Effector CD4-positive, alpha-beta T cell (primary cell): Measurements from ENCODE around the gene HPSE2.

Experiments used
- DNase-seq: peaks from one replicate; pipeline ENCODE4 v3.0.0-alpha.2; 2020

HPSE2 gene

DNA sequence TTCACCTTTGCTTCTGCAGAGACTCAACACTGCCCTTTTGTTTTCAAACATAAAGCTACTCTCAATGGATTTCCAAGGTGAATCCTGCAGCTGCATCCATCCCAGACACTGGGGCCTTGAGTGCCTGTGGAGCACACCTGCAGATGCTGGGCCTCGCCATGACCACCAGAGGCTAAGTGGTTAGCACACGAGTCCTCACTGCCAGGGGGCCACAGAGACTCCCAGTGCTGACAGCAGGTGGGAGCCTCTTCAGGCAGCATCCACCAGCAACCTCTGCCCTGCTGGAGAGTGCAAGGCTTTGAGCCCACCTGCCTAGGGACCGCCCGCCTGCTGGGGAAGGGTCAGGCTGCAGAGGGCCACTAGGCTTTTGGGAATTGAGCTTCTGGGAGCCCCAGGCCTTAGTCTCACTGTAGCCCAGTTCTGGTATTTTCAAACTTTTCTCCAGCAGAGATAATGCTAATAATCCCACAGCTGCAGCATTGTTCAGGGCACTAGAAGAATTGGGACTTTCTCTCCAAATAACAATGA lies 779.5 kb downstream of the HPSE2 start:
- no peak for DNase-seq

GRCh38 chr10:98453729-98454128 lies 781.9 kb downstream of the HPSE2 start:
- DNase-seq, result no peak

GRCh38 chr10:98450618-98451017 lies 785.0 kb downstream of the HPSE2 start:
- DNase-seq, result no peak

- no peak for DNase-seq
These were observed 786.4 kb downstream of the HPSE2 start for GRCh38 chr10:98449287-98449686.

- peak; percentile 62 for DNase-seq
These were observed 788.9 kb downstream of the HPSE2 start, which contains the start of gene HPS1 for GRCh38 chr10:98446661-98447221. Gene HPS1 (minus strand): TSS chr10:98446935. CDS start chr10:98443240, 3,695 bp downstream.

DNA sequence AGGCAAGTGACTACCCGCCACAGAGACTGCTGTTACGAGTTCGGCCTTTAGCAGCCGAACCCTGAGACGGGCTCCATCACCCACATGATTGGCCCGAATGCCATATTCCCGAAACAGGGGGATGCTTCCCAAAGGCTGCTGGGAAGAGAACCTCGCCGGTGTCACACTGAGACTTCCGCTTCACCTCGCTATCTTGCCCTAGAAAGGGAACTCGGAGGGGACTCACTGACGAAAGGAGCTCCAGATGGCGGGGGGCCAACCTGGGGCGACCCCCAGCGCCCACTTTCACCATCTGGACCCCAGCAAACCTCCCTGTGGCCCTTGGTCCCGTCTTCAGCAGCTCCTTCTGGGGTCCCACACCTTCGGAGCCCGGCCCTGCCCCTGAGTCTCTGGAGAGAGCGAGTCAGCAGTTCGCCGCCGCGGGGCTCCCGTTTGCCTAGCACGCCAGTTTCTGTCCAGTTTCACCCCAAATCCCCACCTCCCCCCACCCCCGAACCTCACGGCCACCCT lies 789.4 kb downstream of the HPSE2 start:
- peak; percentile 19 for DNase-seq

- DNase-seq, result no peak
These were observed 790.3 kb downstream of the HPSE2 start for GRCh38 chr10:98445200-98445812.

GRCh38 chr10:98444314-98445006 lies 791.2 kb downstream of the HPSE2 start:
- DNase-seq, result no peak

GRCh38 chr10:98438715-98439114 lies 796.9 kb downstream of the HPSE2 start:
- no peak for DNase-seq

- no peak for DNase-seq
These were observed 798.9 kb downstream of the HPSE2 start for GRCh38 chr10:98436704-98437103.

- no peak for DNase-seq
These were observed 800.5 kb downstream of the HPSE2 start for GRCh38 chr10:98435178-98435577.

DNA sequence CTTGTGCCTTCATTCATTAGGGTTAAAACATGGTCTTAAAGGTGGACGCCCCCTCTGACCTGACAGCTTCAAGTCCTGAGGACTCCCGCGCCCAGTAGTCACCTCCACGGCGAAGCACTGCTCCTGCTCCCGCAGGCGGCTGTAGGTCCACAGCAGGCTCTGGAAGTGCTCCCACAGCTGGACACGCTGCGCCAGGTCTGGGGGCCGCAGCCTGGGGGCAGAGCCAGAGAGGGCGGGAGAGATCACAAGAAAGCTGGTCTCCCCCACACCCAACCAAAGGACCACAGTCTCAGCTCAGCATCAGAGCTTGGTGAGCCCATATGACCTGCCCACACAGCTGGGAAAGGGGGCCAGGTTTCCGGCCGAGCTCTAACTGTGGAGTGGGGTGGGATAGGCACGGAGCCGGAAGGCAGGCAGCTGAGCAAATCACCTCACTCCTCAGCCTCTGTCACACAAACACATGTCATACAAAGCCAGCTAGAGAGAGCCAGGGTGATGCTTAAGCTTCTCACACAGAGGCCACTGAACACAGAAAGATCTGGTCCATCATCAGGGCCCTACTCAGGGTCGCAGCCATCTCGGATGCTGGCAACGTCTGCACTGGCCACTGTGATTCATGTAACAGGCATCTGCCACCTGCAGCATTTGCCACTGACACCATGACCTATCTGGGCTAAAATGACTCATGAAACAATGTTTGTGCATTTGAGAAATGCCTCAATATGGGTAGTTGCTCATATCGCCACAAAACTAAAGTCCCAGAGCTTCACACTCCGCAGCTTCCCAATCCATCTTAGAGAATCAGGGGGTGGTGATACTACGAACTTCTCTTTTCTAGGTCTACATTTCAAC lies 801.5 kb downstream of the HPSE2 start:
- no peak for DNase-seq

DNA sequence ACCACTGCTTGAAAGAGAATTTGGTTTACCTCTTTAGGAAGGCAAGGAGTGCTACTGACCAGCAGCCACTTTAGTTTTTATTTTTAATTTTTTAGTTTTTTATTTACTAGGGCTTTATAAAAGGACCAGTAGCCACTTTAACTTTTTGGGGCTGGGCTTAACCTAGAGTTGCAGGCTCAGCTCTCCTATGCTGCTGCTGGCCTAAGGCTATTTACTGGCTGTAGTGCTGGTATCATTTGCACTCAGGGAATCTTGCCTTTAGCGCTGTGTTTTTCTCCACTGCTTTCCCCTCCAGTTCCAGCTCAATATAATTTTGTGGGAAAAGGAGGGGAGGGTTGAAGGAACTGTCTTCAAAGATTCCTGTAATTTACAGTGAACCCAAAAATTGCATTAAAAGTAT lies 802.3 kb downstream of the HPSE2 start:
- no peak for DNase-seq

GRCh38 chr10:98432330-98432729 lies 803.3 kb downstream of the HPSE2 start:
- DNase-seq, result no peak

GRCh38 chr10:98431016-98431415 lies 804.6 kb downstream of the HPSE2 start:
- DNase-seq, result no peak

DNA sequence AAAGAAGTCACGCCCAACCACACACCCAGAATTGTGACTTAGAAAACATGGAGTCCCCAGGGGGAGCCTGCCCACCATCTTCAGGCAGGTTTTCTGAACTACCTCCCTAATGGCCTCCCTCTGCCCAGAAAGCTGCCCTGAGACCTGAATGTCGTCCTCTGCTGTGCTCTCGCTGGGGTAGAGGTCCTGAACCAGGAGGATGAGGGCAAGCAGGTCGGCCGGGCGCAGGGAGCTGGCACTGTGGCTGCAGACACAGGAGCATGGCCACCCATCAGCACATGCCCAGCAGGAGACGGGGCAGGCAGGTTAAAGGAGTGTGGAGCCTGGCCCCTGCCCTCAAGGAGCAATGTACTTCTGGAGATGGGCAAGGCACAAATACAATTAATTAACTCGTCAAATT lies 805.2 kb downstream of the HPSE2 start:
- DNase-seq, result no peak

- no peak for DNase-seq
These were observed 806.2 kb downstream of the HPSE2 start for GRCh38 chr10:98429320-98430072.

DNA sequence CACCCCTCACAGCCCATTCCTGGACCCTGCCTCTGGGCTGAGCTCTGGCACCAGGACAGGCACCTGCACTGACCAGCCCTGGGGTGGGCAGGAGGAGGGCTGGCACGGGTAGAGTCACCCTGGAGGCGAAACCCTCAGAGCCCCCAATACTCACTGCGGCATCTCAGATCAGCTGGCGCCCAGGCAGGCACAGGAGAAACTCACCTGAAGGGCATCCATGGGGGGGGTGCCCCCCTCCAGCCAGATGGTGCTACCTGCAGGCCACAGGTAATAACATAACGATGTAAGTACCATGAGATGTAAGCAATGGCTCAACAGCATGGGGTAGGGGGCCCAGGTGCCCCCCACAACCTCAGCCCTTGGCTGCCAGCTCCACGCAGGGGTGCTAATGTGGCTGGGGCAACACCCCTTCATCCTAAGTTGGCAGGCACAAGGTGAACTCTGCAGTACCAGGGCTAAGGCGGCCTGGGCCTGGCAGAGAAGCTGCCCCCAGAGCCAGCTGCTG lies 808.6 kb downstream of the HPSE2 start:
- DNase-seq, result no peak

DNA sequence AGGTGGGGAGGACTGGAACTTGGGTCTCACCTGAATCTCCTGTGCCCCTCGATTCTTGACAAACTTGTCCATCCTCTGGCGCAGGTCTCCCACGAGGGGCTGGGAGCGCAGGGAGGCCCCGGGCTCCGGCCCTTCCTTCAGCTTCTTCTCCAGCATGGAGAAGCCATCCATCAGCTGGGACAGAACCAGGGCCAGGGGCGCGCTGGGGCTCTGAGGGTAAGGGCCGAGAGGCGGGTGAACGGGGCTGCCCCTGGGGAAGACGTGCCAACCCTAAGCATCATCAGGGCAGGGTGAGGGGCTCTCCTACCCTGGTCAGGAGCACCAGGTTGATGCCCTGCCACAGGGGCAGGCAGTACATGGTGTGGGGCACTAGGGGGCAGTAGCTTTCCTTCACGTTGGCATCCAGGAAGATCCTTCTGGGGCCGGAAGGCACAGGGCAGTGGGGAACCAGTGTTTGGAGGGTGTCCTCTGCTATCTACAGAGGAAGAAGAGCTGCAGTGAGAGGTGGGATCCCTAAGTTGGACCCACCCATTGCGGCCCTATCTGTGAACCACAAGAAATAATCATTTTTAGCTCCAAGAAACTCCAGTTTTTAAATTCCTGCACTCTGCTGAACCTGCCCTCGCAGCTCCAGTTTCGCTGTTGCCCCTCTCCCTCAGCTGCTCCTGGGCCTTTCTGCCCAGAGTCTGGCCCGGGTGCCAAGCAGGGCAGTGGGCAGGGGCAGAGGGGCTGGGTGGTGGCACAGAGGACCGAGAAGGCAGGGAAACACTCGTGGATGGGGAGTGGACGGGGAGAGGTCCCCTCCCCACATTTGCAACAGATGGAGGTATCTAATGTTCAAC lies 809.9 kb downstream of the HPSE2 start:
- no peak for DNase-seq

- DNase-seq, result no peak
These were observed 811.1 kb downstream of the HPSE2 start for GRCh38 chr10:98424295-98425254.
